Activated T-cell treated with anti-CD3 and anti-CD28 coated beads, Interleukin-2, amount 50 U/mL, for 72 hours (primary cell): ENCODE measurements around the gene SPNS2. TPM values are rescaled to one million over a fixed set of nuclear protein-coding genes. Genes with fewer than 3 reads are reported as not detected.

Source experiments
- ATAC-seq, 2 donors: fragments of 150-1000 bp; cut with Tn5 transposase; replicated peaks in 1 of 2; 2 replicates each; pipeline ENCODE4 v1.10.0; 2021; ENCODE audit warnings: moderate library complexity in 2 of 2, mild to moderate bottlenecking in 1 of 2
- DNase-seq, 2 donors: peaks; one replicate each; pipeline ENCODE4 v3.0.0; 2021 to 2022; ENCODE audit warnings: mixed read lengths in 1 of 2
- H3K27ac Mint-ChIP-seq: one replicate; pipeline ENCODE4 v1.8.0; 2022; ENCODE audit warnings: mild to moderate bottlenecking, moderate library complexity, mixed read lengths
- H3K27me3 Mint-ChIP-seq: one replicate; pipeline ENCODE4 v1.8.0; 2022; ENCODE audit warnings: low read depth, mixed read lengths
- H3K36me3 Mint-ChIP-seq, 2 donors: one replicate each; pipeline ENCODE4 v1.8.0; 2022; ENCODE audit warnings: mixed read lengths in 2 of 2, mild to moderate bottlenecking in 1 of 2; ENCODE audit not compliant: insufficient read depth in 2 of 2
- H3K4me1 Mint-ChIP-seq: one replicate; pipeline ENCODE4 v1.8.0; 2022; ENCODE audit warnings: low read depth, mixed read lengths
- H3K4me3 Mint-ChIP-seq, 2 donors: one replicate each; pipeline ENCODE4 v1.8.0; 2022; ENCODE audit warnings: mild to moderate bottlenecking in 2 of 2, mixed read lengths in 2 of 2, moderate library complexity in 2 of 2
- H3K9me3 Mint-ChIP-seq, 2 donors: one replicate each; pipeline ENCODE4 v1.8.0; 2022; ENCODE audit warnings: mixed read lengths in 2 of 2
- total RNA-seq, 2 donors: library from RNA; stranded (reverse); gene quantifications; one replicate each; pipeline ENCODE4 v1.2.3, GENCODE V29; 2022

Gene SPNS2
- total RNA-seq, 2 donors from 2014 or later: 1.1 to 1.3 TPM

GRCh38 chr17:4512156-4513112, 13.8 kb downstream of the SPNS2 start:
- Mint-ChIP-seq H3K36me3 (no peaks in the 10 kb centered on the region), H3K4me1 (peaks cover 15% of the 10 kb centered on the region), H3K4me3 (no peak overlapping the region), H3K27ac (no peak overlapping the region), H3K27me3 (no peaks in the 10 kb centered on the region), H3K9me3 (no peaks in the 10 kb centered on the region)
- DNase-seq (no peak), ATAC-seq (no peak)

- Mint-ChIP-seq H3K4me1 (peaks cover 15% of the 10 kb centered on the region), H3K36me3 (no peaks in the 10 kb centered on the region), H3K4me3 (no peak overlapping the region), H3K27ac (no peak overlapping the region), H3K27me3 (no peaks in the 10 kb centered on the region), H3K9me3 (no peaks in the 10 kb centered on the region)
- DNase-seq: no peak
- no peak for ATAC-seq
These were observed 14.7 kb downstream of the SPNS2 start for GRCh38 chr17:4513113-4514032.

DNA sequence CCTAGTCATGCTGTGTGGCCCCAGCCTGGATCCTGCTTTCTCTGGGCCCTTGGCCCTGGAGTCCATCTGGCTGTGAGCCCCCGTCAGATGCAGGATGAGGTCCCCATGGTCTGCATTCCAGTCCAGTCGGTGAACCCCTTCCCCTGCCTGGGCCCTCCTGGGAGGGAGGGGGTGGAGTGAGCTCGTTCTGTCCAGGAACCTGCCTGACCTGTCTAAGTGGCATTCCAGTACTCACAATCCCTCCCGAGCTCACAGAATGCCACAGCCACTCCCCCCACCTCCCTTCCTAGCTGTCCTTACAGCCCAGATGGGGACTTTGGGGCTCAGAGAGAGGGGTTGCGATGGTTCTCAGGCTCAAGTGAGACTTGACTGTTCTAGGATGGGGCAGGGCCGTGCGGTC, 15.5 kb downstream of the SPNS2 start:
- Mint-ChIP-seq H3K4me3 (no peak overlapping the region), H3K27ac (no peak overlapping the region), H3K4me1 (peaks cover 7% of the 10 kb centered on the region), H3K36me3 (no peaks in the 10 kb centered on the region), H3K27me3 (no peaks in the 10 kb centered on the region), H3K9me3 (no peaks in the 10 kb centered on the region)
- DNase-seq (no peak), ATAC-seq (no peak)

- DNase-seq (no peak), ATAC-seq (no peak)
- Mint-ChIP-seq H3K4me1 (peaks cover 1% of the 10 kb centered on the region), H3K9me3 (no peaks in the 10 kb centered on the region), H3K27me3 (no peaks in the 10 kb centered on the region), H3K36me3 (no peaks in the 10 kb centered on the region), H3K4me3 (no peak overlapping the region), H3K27ac (no peak overlapping the region)
These were observed 16.1 kb downstream of the SPNS2 start for GRCh38 chr17:4514779-4515178.

DNA sequence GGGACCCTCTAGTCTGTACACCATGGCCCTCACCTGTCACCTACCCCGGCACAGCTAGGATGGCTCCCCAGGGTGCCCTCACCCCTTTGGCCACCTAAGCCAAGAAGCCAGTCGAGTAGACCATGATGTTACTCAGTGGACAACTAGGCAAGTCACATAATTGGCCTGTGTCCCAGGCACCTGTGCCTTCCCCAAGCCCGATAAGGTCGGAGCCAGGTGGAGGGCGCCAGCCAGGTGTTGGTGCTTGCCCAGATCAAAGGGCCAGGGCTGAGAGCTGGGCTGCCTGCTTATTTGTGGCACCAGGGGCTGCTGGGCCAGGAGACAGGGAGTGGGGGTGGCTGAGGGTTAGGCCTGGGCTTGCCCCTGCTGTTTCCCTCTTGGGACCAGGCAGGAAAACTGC, 16.8 kb downstream of the SPNS2 start:
- H3K27ac Mint-ChIP-seq: no peak overlapping the region
- no peaks in the 10 kb centered on the region for H3K4me1 Mint-ChIP-seq
- no peaks in the 10 kb centered on the region for H3K27me3 Mint-ChIP-seq
- no peak for ATAC-seq
- no peaks in the 10 kb centered on the region for H3K9me3 Mint-ChIP-seq
- H3K4me3 Mint-ChIP-seq: no peak overlapping the region
- no peaks in the 10 kb centered on the region for H3K36me3 Mint-ChIP-seq
- DNase-seq: no peak

DNA sequence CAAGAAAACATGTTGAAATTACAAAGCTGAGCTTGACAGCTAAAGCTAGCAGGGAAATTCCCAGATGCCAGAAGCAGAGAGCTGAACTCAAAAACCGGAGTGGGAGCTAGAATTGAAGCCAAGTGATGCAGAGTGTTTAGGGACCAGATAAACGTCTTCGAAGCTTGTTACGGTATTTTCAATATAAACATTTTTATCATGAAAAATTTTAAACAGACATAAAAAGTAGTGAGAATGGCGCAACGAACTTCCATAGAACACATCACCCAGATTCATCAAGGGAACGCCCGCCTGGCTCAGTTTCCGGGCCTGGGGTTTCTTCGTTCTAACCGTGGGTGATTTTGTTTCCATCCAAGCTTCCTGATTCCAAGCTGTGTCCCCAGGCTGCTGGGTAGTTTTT, 18.1 kb downstream of the SPNS2 start:
- DNase-seq: no peak
- no peaks in the 10 kb centered on the region for H3K4me1 Mint-ChIP-seq
- no peak for ATAC-seq
- H3K9me3 Mint-ChIP-seq: no peaks in the 10 kb centered on the region
- no peak overlapping the region for H3K4me3 Mint-ChIP-seq
- no peaks in the 10 kb centered on the region for H3K27me3 Mint-ChIP-seq
- no peaks in the 10 kb centered on the region for H3K36me3 Mint-ChIP-seq
- H3K27ac Mint-ChIP-seq: no peak overlapping the region

DNA sequence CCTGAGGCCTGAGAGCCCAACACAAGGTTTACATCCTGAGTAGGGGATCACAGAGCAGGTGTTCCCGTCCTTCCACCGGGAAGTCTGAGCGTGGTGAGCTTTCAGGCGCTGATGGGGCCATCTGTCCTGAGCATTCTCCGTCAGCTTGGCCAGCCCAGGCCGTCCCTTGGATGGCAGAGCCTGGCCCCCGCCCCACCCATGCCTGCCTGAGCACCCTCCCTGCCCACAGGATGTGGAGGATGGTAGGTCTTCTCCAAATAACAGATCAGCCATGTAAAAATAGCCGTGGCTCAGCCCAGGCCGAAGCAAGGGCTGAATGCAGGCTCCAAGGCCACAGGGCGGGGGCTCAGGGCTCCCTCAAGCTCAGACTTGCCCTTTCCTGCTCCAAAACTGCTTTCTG, 20.2 kb downstream of the SPNS2 start:
- H3K4me1 Mint-ChIP-seq: no peaks in the 10 kb centered on the region
- H3K4me3 Mint-ChIP-seq: no peak overlapping the region
- H3K9me3 Mint-ChIP-seq: no peaks in the 10 kb centered on the region
- H3K27ac Mint-ChIP-seq: no peak overlapping the region
- ATAC-seq (no peak), DNase-seq (no peak)
- H3K27me3 Mint-ChIP-seq: no peaks in the 10 kb centered on the region
- no peaks in the 10 kb centered on the region for H3K36me3 Mint-ChIP-seq

DNA sequence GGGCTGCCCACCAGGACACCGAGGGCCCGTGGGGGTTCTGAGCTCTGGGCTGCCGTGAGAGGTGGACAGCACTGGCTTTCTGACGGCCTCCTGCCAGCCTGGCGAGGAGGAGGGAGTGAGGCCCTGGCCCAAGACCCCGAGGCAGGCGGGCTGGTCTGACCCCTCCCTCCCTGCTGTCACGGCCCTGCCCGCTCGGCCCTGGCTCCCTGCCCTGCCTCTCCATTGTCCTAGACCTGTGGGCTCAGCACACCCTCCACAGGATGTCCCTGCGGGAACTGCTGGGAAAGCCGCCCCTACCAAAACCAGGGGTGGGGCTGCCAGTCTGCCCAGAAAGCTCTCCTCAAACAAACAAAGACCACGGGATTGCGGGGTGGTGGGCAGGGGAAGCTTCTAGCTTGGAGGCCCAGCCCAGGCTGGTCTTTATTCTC, 20.7 kb downstream of the SPNS2 start:
- no peak overlapping the region for H3K27ac Mint-ChIP-seq
- H3K4me3 Mint-ChIP-seq: no peak overlapping the region
- no peak for DNase-seq
- ATAC-seq: no peak
- no peaks in the 10 kb centered on the region for H3K36me3 Mint-ChIP-seq
- H3K27me3 Mint-ChIP-seq: no peaks in the 10 kb centered on the region
- H3K4me1 Mint-ChIP-seq: no peaks in the 10 kb centered on the region
- H3K9me3 Mint-ChIP-seq: no peaks in the 10 kb centered on the region

GRCh38 chr17:4520060-4520893, 21.6 kb downstream of the SPNS2 start:
- no peak for ATAC-seq
- H3K36me3 Mint-ChIP-seq: no peaks in the 10 kb centered on the region

GRCh38 chr17:4520894-4521600, 22.4 kb downstream of the SPNS2 start:
- H3K36me3 Mint-ChIP-seq: no peaks in the 10 kb centered on the region
- no peak overlapping the region for H3K4me3 Mint-ChIP-seq
- H3K4me1 Mint-ChIP-seq: no peaks in the 10 kb centered on the region
- DNase-seq: no peak
- no peaks in the 10 kb centered on the region for H3K27me3 Mint-ChIP-seq
- no peak for ATAC-seq
- H3K9me3 Mint-ChIP-seq: no peaks in the 10 kb centered on the region
- H3K27ac Mint-ChIP-seq: no peak overlapping the region

More at GRCh38 chr17:4520060-4520893, 21.6 kb downstream of the SPNS2 start:
- Mint-ChIP-seq H3K27me3 (no peaks in the 10 kb centered on the region), H3K4me1 (no peaks in the 10 kb centered on the region), H3K27ac (no peak overlapping the region), H3K4me3 (no peak overlapping the region), H3K9me3 (no peaks in the 10 kb centered on the region)
- no peak for DNase-seq

DNA sequence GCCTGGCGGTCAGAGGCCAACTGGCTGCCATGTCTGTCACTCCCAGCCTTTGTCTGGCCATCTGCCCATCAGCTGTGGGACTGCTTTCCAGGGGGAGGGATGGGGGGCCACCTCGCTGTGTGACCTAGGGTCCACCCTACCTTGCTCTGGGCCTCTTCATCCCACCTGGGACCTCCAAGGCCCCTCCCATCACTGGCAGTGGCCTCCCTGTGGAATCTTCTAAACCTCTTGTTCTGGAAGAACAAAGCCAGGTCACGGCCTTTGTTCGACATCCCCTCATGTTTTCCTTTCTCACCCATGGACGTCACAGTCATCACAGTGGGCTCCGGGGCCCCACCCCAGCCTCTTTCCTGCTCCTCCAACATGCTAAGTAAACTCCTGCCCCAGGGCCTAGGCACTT, 24.0 kb downstream of the SPNS2 start:
- no peaks in the 10 kb centered on the region for H3K9me3 Mint-ChIP-seq
- H3K4me1 Mint-ChIP-seq: no peaks in the 10 kb centered on the region
- DNase-seq (no peak), ATAC-seq (no peak)
- no peaks in the 10 kb centered on the region for H3K36me3 Mint-ChIP-seq
- H3K27ac Mint-ChIP-seq: no peak overlapping the region
- no peaks in the 10 kb centered on the region for H3K27me3 Mint-ChIP-seq
- H3K4me3 Mint-ChIP-seq: no peak overlapping the region

DNA sequence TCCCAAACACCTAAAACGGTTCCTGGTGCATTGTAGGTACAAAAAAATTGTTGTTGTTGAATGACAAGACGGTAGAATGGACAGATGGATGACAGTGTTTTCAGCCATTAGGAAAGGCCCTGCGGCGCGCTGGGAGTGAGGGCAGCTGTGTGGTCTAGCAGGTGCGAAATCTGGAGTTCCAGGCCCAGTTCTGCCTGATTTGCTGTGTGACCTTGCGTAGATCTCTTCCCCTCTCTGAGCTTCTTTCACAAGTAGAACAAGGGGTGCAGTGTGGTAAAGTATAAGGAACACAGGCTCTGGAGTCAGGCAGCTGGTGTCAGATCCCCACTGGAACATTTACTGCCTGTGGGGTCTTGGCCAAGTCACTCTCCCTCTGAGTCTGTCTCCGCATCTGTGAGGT, 25.3 kb downstream of the SPNS2 start:
- DNase-seq (no peak), ATAC-seq (no peak)
- Mint-ChIP-seq H3K27ac (no peak overlapping the region), H3K4me1 (no peaks in the 10 kb centered on the region), H3K36me3 (no peaks in the 10 kb centered on the region), H3K9me3 (no peaks in the 10 kb centered on the region), H3K27me3 (no peaks in the 10 kb centered on the region), H3K4me3 (no peak overlapping the region)
